Endodermal cell (in vitro differentiated cells): ENCODE measurements around the gene LRRC63. TPM values are rescaled to one million over a fixed set of nuclear protein-coding genes. Genes with fewer than 3 reads are reported as not detected.

Experiments
- DNase-seq: peaks from one replicate; pipeline ENCODE4 v3.0.0-alpha.2; 2017
- H3K27ac ChIP-seq: 2 replicates; pipeline ENCODE4 v1.5.1; 2013; ENCODE audit warnings: mild to moderate bottlenecking, low read depth, low read length, moderate library complexity
- H3K27me3 ChIP-seq: 2 replicates; pipeline ENCODE4 v1.6.1; 2013; ENCODE audit warnings: mild to moderate bottlenecking, low read length, moderate library complexity; ENCODE audit not compliant: insufficient read depth, control insufficient read depth, poor library complexity, severe bottlenecking
- H3K36me3 ChIP-seq: 2 replicates; pipeline ENCODE4 v1.7.0; 2013; ENCODE audit warnings: mild to moderate bottlenecking, low read length, moderate library complexity; ENCODE audit not compliant: control insufficient read depth, insufficient read depth
- H3K4me1 ChIP-seq: one replicate; pipeline ENCODE4 v1.7.0; 2013; ENCODE audit warnings: low read length; ENCODE audit not compliant: control insufficient read depth, insufficient read depth
- H3K4me3 ChIP-seq: 2 replicates; pipeline ENCODE4 v1.5.1; 2013; ENCODE audit warnings: mild to moderate bottlenecking, low read length, moderate library complexity
- H3K9ac ChIP-seq: 2 replicates; pipeline ENCODE4 v1.6.1; 2013; ENCODE audit warnings: mild to moderate bottlenecking, low read length, moderate library complexity; ENCODE audit not compliant: poor library complexity, severe bottlenecking; ENCODE audit errors: extremely low read depth
- H3K9me3 ChIP-seq: 2 replicates; pipeline ENCODE4 v1.6.1; 2013; ENCODE audit warnings: mild to moderate bottlenecking, low read length, moderate library complexity; ENCODE audit not compliant: control insufficient read depth
- H3K27ac Mint-ChIP-seq: 2 replicates; pipeline ENCODE4 v1.8.0; 2020; ENCODE audit warnings: mixed read lengths
- H3K27me3 Mint-ChIP-seq: 2 replicates; pipeline ENCODE4 v1.8.0; 2021; ENCODE audit warnings: mild to moderate bottlenecking, mixed read lengths; ENCODE audit not compliant: insufficient read depth
- H3K36me3 Mint-ChIP-seq: 2 replicates; pipeline ENCODE4 v1.8.0; 2020; ENCODE audit warnings: low read depth, mixed read lengths
- H3K4me1 Mint-ChIP-seq: 2 replicates; pipeline ENCODE4 v1.8.0; 2020; ENCODE audit warnings: mixed read lengths
- H3K4me3 Mint-ChIP-seq: 2 replicates; pipeline ENCODE4 v1.8.0; 2020; ENCODE audit warnings: mild to moderate bottlenecking, moderate library complexity, mixed read lengths
- H3K9me3 Mint-ChIP-seq: 2 replicates; pipeline ENCODE4 v1.8.0; 2020; ENCODE audit warnings: mild to moderate bottlenecking, mixed read lengths
- WGBS, 2 experiments: methylation state at CpG; one replicate each; pipeline versions ENCODE4 v1.1.5 to v1.1.7; 2013; ENCODE audit warnings: missing lambda C conversion rate in 2 of 2, mixed read lengths in 1 of 2; ENCODE audit not compliant: insufficient coverage in 1 of 2, insufficient read length in 1 of 2; 5-methylcytosine and 5-hydroxymethylcytosine counted together
- total RNA-seq, 2 donors: library from RNA; stranded (reverse); fragmentation: NEBNext Ultra II Directional in 1 of 2; extraction: Animal tissue kit (Norgen Biotek cat#: 25700) in 1 of 2; gene quantifications; 2 replicates in 1 of 2; 3 replicates in 1 of 2; pipeline ENCODE4 v1.2.1, GENCODE V29; 2021
- TF ChIP-seq, protein P1 (sequence below): fragments of 200-600 bp; sonication (generic); conservative IDR thresholded peaks from 2 replicates; pipeline ENCODE4 v1.5.0; 2021; ENCODE audit warnings: antibody characterized with exemption, mild to moderate bottlenecking

LRRC63 gene
- total RNA-seq, 2 donors from 2014 or later = not detected

DNA sequence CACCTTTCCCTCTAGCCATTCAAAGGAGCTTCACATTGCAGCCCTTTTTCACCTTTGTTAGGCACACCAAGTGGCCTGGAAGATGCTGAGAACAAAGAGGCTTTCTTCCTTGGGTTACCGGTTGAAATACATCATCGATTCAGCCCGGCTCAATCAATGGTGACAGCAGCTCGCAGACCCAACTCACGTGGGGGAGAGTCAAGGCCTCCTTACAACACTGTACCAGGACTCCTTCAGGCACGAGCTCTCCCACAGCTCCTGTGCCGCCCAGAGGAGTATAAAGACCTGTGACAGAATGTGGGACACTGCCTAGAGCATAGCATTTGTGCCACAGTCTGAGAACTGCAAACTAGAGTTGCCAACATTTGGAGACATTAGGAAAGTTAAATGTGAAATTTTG, 3.9 kb upstream of the LRRC63 start:
- Mint-ChIP-seq H3K36me3 (no peaks in the 10 kb centered on the region), H3K4me1 (peaks cover 11% of the 10 kb centered on the region)
- TF ChIP-seq, protein P1, sequence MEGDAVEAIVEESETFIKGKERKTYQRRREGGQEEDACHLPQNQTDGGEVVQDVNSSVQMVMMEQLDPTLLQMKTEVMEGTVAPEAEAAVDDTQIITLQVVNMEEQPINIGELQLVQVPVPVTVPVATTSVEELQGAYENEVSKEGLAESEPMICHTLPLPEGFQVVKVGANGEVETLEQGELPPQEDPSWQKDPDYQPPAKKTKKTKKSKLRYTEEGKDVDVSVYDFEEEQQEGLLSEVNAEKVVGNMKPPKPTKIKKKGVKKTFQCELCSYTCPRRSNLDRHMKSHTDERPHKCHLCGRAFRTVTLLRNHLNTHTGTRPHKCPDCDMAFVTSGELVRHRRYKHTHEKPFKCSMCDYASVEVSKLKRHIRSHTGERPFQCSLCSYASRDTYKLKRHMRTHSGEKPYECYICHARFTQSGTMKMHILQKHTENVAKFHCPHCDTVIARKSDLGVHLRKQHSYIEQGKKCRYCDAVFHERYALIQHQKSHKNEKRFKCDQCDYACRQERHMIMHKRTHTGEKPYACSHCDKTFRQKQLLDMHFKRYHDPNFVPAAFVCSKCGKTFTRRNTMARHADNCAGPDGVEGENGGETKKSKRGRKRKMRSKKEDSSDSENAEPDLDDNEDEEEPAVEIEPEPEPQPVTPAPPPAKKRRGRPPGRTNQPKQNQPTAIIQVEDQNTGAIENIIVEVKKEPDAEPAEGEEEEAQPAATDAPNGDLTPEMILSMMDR = no peak

DNA sequence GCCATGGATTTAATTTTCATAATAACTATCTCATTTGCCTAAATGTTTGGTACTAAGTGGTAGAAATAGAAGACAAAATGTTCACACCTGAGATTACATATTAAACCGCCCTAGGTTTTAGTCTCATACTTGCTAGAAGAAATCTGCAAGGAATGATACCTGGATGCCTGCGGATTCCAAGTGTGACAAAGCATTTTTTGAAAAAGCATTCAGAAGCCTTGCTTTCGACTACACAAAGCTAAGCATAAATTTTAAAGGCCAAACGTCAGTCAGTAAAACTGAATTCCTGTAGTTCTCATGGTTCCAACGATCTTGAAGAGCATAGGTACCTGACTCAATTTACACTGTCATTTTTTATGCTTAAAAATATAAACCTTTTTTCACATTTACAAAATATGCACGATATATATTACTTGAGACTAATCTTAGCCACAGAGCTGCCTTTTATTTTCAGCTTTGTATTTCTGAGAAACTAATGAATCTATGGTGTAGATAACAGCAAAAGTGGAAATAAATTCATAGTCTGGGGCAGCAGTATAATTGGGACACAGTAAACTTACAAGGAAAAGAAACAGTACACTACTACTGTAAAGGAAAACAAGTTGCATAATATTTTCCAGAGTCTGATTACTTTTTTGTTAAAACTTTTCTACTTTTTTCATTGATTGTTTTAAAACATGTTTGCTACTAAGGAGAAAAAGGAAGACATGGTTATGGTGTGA, 1.2 kb upstream of the LRRC63 start:
- TF ChIP-seq, protein P1 = no peak
- 89 to 92% methylated on average over 6 of the region's 6 CpGs for WGBS, 2 experiments
- Mint-ChIP-seq H3K27me3 (peaks cover 23% of the 10 kb centered on the region), H3K9me3 (peaks cover 1% of the 10 kb centered on the region), H3K4me1 (peaks cover 11% of the 10 kb centered on the region), H3K27ac (no peak overlapping the region), H3K36me3 (no peaks in the 10 kb centered on the region), H3K4me3 (peak overlapping the region; percentile 58)
- H3K9me3 ChIP-seq = no peaks in the 10 kb centered on the region
- no peak overlapping the region for H3K27ac ChIP-seq
- no peaks in the 10 kb centered on the region for H3K36me3 ChIP-seq
- H3K9ac ChIP-seq = no peak overlapping the region
- no peaks in the 10 kb centered on the region for H3K4me1 ChIP-seq
- no peak for DNase-seq
- peaks cover 21% of the 10 kb centered on the region for H3K27me3 ChIP-seq
- H3K4me3 ChIP-seq = no peak overlapping the region

More for the DNA sequence above, 3.9 kb upstream of the LRRC63 start:
- Mint-ChIP-seq H3K4me3 (no peak overlapping the region), H3K27me3 (peaks cover 18% of the 10 kb centered on the region), H3K27ac (no peak overlapping the region), H3K9me3 (no peaks in the 10 kb centered on the region)
- no peaks in the 10 kb centered on the region for H3K9me3 ChIP-seq
- no peak overlapping the region for H3K27ac ChIP-seq
- no peaks in the 10 kb centered on the region for H3K36me3 ChIP-seq
- H3K27me3 ChIP-seq = peaks cover 21% of the 10 kb centered on the region
- H3K9ac ChIP-seq = no peak overlapping the region
- H3K4me3 ChIP-seq = no peak overlapping the region
- 69 to 76% methylated on average over 5 to 7 of the region's 7 CpGs for WGBS, 2 experiments
- DNase-seq = no peak
- H3K4me1 ChIP-seq = no peaks in the 10 kb centered on the region

DNA sequence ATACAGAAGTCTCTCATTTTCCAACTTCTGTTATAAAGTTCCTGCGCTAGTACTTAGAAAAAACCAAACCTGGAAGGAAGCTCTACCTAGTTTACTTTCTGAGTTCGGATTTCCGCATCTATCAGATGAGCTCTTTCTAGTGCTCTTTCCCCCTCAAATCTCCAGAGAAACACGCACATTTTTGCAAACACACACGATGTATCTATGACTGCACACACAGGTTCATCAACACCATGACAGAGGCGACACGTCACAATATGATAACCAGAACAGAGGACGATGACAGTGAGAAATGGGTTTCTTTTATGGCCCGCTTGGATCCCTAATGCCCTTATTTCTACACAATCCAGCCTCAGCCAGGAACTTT, 629 bp upstream of the LRRC63 start:
- H3K9me3 Mint-ChIP-seq = peaks cover 6% of the 10 kb centered on the region
- no peak for DNase-seq
- H3K9ac ChIP-seq = no peak overlapping the region
- H3K27ac ChIP-seq = no peak overlapping the region
- H3K4me3 ChIP-seq = peak overlapping the region; percentile 77
- no peaks in the 10 kb centered on the region for H3K9me3 ChIP-seq
- WGBS, 2 experiments = 81 to 93% methylated on average over 7 to 9 of the region's 9 CpGs
- peaks cover 21% of the 10 kb centered on the region for H3K27me3 ChIP-seq
- H3K4me1 Mint-ChIP-seq = peaks cover 11% of the 10 kb centered on the region
- no peak overlapping the region for H3K27ac Mint-ChIP-seq
- no peaks in the 10 kb centered on the region for H3K36me3 ChIP-seq
- H3K27me3 Mint-ChIP-seq = peaks cover 28% of the 10 kb centered on the region
- TF ChIP-seq, protein P1 = no peak
- H3K4me1 ChIP-seq = no peaks in the 10 kb centered on the region
- no peaks in the 10 kb centered on the region for H3K36me3 Mint-ChIP-seq
- peak overlapping the region; percentile 58 for H3K4me3 Mint-ChIP-seq
